GM08714 (cell line): ENCODE data around the gene CAMSAP2.

ENCODE experiments used
- H3K4me3 ChIP-seq: fragments of 200-500 bp; sonication (Bioruptor generic); 2 replicates; pipeline ENCODE4 v1.5.1; 2014; ENCODE audit warnings: mild to moderate bottlenecking, low read length, inconsistent platforms
- ZNF274 ChIP-seq: IDR thresholded peaks from 2 replicates; pipeline ENCODE4 v1.6.1; 2012; ENCODE audit warnings: mild to moderate bottlenecking, low read depth, low read length

The CAMSAP2 gene

GRCh38 chr1:200836213-200836612 lies 97.5 kb downstream of the CAMSAP2 start:
- H3K4me3 ChIP-seq: no peak overlapping the region
- TF ChIP-seq ZNF274: no peak

- H3K4me3 ChIP-seq: no peak overlapping the region
- TF ChIP-seq ZNF274: no peak
Observed at GRCh38 chr1:200837931-200838571, 99.4 kb downstream of the CAMSAP2 start.

- TF ChIP-seq ZNF274: no peak
- H3K4me3 ChIP-seq: no peak overlapping the region
Observed at GRCh38 chr1:200838676-200839445, 100.2 kb downstream of the CAMSAP2 start.

- no peak for TF ChIP-seq ZNF274
- H3K4me3 ChIP-seq: no peak overlapping the region
Observed at GRCh38 chr1:200845360-200845759, 106.7 kb downstream of the CAMSAP2 start.

GRCh38 chr1:200846398-200846797 lies 107.7 kb downstream of the CAMSAP2 start:
- no peak for TF ChIP-seq ZNF274

GRCh38 chr1:200849430-200849829 lies 110.7 kb downstream of the CAMSAP2 start:
- no peak for TF ChIP-seq ZNF274
- no peak overlapping the region for H3K4me3 ChIP-seq

More at GRCh38 chr1:200846398-200846797, 107.7 kb downstream of the CAMSAP2 start:
- no peak overlapping the region for H3K4me3 ChIP-seq

GRCh38 chr1:200850554-200850953 lies 111.9 kb downstream of the CAMSAP2 start:
- no peak for TF ChIP-seq ZNF274
- no peak overlapping the region for H3K4me3 ChIP-seq

- H3K4me3 ChIP-seq: no peak overlapping the region
- no peak for TF ChIP-seq ZNF274
Observed at GRCh38 chr1:200856716-200857357, 118.1 kb downstream of the CAMSAP2 start.

GRCh38 chr1:200857804-200858203 lies 119.1 kb downstream of the CAMSAP2 start:
- H3K4me3 ChIP-seq: no peak overlapping the region
- TF ChIP-seq ZNF274: no peak

- TF ChIP-seq ZNF274: no peak
- no peak overlapping the region for H3K4me3 ChIP-seq
Observed at GRCh38 chr1:200861937-200862647, 123.4 kb downstream of the CAMSAP2 start.

- no peak for TF ChIP-seq ZNF274
- peak overlapping the region; percentile 31; the same call in 1 of the 2 replicates for H3K4me3 ChIP-seq
Observed at GRCh38 chr1:200862713-200863415, 124.2 kb downstream of the CAMSAP2 start.

GRCh38 chr1:200866116-200866515 lies 127.4 kb downstream of the CAMSAP2 start:
- no peak for TF ChIP-seq ZNF274
- no peak overlapping the region; the same call in 1 of the 2 replicates for H3K4me3 ChIP-seq

- TF ChIP-seq ZNF274: no peak
Observed at GRCh38 chr1:200866521-200866920, 127.8 kb downstream of the CAMSAP2 start.

More at GRCh38 chr1:200866521-200866920, 127.8 kb downstream of the CAMSAP2 start:
- H3K4me3 ChIP-seq: no peak overlapping the region
